NCI-H2029 (cell line): ENCODE data around the gene POMT2.
A peak's percentile ranks its signal among the peaks of the same experiment; 100 is the strongest.
"Not testable (repeated sequence)": the region's sequence is repeated elsewhere in the genome, so short reads cannot be mapped to it uniquely, and the experiment has no call there.

ENCODE experiments used
- DNase-seq: peaks from one replicate; lab custom pipeline; 2025; lab: John Stamatoyannopoulos, UW

Gene POMT2

DNA sequence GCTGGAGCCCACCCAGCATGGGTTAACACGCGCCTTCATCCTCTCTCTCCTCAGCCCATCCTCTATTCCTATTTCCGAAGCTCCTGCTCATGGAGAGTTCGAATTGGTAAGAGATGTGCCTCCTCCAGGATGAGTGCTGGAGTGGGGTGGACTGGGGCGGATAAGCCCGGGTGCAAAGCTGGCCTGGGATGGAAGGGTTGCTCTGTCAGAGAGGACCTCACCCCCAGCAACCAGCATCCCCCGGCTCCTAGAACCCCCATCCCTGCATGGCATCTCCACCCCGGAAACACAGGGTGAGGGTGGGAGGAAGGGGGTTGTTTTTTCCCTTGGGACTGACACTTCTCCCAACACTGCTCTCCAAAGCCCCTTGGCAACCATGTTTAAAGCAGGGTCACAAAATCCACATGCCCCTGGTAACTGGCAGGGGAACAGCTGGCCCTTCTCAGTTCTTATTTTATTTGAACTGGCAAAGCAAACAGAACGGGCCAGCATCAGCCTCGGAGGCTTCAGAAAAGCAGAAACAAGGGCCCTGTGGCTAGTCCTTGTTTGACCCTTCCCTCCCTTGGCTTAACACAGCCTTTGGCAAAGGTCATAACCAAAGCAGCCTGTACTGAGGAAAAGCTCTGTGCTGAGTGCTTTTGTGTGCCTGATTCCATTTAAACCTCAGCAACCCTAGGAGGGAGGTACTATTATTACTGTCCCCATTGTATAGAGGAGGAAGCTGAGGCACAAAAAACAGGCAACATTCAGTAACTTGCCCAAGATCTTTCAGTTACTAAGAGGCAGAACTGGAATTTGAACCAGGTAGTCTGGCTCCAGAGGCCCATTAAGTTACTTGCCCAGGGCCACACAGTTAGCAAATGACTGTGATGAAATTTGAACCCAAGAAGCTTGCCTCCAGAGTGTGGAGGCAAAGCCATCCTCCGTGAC lies 4.4 kb upstream of the POMT2 start:
- peak; percentile 15 for DNase-seq

DNA sequence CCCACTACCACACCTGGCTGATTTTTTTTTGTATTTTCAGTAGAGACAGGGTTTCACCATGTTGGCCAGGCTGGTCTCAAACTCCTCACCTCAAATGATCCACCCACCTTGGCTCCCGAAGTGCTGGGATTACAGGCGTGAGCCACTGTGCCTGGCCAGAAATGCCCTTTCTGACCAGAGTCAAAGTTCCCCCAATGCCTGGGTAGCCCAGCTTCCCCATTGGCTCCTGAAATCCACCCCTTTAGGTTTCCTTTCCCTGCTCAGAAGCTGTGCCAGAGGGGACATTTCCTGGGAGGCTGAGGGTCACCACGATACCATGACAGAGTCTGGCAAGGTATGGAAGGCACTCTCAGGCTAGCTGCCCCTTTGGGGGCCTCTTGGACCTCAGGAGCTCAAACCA lies 3.6 kb upstream of the POMT2 start:
- no peak for DNase-seq

DNA sequence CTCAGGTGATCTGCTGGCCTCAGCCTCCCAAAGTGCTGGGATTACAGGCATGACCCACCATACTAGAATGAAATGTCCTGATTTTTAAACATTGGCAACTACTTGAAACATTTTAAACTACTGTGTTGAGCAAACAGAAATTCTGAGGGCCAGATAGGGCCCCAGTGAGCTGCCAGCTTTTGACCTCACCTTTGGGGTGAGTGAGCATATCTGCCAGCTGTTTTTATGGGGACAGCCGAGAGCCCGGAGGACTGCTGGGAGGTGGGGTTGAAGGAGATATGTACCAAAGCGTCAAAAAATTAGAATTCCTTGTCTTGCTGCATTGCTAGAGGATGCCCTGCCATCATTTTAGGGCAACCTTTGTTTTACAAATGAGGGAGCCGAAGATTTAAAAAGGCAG lies 2.9 kb upstream of the POMT2 start:
- no peak for DNase-seq

DNA sequence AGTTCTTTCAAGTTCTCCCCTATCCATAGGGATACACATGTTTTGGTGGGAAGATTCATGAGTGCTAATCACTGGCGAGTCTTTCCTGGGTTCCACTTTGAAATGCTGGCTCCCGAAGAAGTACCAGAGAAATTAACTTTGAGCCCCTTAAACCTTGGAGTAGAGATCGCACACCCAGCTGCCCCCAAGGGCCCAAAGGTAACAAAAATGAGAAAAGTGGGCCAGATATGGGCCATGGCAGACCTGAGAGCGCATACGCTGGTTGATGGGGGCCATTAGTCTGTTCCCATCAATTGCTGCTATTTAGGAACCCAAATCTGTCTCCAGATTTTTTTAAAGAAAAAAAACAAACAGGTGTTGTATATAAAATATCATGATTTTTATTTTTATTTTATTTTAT lies 2.3 kb upstream of the POMT2 start:
- no peak for DNase-seq

DNA sequence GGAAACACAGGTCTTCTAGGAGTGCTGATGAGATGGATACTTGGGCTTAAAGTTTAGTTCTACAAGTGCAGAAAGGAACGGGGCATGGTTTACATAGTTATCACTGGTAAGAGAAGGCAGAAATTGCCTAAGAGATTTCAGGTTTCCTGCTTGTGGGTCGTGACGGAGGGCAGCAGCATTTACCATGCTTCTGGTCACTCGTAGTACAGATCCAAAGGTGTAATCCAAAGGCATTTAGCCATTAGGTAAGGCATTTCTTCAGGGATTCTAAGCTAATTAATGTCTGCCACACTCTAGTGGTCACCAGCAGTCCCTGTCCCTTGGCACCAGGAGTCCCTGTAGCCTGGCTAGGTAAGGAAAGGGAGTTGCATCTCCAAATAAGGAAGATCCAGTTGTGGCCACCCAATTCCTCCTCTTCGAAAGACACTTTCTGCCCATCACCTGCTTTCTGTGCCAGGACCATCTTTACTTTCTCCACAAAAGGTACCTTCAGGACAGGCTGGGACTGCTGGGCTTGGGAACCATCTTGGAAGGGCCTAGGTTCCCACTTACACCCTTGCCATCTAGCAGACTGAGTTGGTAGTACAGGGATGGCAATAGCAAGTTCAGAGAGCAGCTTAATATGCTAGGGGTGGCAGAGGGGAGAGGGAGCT lies 1.7 kb upstream of the POMT2 start:
- DNase-seq: no peak

DNA sequence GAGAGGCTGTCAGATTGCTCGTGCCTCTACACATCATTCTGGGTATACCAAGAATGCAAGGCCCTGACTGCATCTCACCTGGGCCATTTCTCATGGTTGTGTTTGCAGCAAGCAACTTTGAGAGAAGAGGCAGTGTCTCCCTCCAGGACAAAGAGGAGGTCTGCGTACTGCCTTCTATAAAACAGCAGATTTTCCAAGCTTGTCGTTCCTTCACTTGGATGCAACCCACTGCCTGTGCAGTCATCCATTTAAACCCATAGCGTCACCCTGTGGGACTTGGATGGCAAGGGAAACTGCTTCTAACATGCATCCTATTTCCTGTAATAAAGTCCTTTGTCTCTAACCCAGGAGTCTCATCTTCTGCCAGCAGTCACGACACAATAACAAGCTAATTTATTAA lies 1.3 kb downstream of the POMT2 start:
- DNase-seq: no peak

DNA sequence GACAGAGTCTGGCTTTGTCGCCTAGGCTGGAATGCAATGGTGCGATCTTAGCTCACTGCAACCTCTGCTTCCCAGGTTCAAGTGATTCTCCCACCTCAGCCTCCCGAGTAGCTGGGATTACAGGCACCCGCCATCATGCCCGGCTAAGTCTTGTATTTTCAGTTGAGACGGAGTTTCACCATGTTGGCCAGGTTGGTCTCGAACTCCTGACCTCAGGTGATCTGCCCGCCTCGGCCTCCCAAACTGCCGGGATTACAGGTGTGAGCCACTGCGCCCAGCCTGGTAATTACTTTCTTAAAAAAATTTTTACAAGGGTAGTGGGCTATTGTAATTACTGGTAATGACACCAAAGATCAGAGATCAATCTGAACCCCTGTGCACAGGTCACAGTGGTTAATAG lies 1.9 kb downstream of the POMT2 start:
- DNase-seq: not testable (repeated sequence)

DNA sequence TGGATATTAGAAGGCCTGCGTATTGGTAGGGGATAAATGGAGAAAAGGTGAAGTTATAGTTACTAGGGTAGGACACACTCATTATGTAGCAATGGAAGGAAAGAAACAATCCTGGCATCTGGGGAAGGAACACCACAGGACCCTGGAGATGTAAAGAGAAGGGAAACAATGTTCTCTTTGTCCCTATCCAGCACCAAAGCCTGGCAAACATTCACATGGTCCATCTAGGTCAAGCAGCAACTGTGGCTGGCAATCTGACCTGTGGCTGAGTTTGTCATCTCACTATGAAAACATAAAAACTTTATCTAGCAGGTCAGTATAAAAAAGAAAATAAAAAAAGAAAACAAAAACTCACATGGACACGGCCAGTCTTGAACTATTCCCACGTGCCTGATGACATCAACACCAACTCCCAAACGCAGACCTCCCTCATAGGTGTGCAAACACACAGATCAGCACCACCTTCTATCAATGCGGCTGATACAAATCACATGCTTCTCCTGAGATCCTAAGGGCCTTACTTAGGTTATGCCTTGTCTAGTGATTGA lies 2.6 kb downstream of the POMT2 start:
- DNase-seq: no peak

DNA sequence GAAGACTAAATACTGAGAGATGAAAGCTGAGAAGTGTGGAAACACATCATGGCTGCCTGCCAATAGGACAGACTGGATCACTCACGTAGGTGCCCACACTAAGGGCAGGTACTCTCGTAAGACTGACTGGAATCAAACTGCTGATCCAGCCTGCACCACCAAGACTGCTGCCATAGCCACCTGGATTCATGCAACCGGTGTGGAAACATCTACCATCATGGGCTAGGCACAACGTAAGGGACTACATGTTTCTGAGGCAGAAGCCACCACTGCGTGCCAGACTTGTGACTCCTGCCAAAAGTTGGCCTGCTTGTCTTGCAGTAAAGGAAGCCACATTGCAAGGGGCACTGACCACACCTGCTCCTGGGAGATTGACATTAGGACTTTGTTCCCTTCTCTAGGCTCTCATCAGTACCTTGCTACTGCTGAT lies 3.8 kb downstream of the POMT2 start:
- peak; percentile 48 for DNase-seq

DNA sequence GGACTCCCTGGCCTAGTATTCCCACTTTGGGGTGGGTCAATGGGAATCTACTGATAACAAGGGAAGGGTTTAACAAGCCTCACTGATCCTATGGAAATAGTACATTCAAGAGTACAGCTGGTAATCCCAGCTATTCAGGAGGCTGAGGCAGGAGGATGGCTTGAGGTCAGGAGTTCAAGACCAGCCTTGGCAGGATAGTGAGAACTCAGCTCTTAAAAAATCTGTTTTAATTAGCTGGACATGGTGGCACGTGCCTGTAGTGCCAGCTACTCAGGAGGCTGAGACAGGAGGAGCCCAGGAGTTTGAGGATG lies 4.5 kb downstream of the POMT2 start:
- no peak for DNase-seq

DNA sequence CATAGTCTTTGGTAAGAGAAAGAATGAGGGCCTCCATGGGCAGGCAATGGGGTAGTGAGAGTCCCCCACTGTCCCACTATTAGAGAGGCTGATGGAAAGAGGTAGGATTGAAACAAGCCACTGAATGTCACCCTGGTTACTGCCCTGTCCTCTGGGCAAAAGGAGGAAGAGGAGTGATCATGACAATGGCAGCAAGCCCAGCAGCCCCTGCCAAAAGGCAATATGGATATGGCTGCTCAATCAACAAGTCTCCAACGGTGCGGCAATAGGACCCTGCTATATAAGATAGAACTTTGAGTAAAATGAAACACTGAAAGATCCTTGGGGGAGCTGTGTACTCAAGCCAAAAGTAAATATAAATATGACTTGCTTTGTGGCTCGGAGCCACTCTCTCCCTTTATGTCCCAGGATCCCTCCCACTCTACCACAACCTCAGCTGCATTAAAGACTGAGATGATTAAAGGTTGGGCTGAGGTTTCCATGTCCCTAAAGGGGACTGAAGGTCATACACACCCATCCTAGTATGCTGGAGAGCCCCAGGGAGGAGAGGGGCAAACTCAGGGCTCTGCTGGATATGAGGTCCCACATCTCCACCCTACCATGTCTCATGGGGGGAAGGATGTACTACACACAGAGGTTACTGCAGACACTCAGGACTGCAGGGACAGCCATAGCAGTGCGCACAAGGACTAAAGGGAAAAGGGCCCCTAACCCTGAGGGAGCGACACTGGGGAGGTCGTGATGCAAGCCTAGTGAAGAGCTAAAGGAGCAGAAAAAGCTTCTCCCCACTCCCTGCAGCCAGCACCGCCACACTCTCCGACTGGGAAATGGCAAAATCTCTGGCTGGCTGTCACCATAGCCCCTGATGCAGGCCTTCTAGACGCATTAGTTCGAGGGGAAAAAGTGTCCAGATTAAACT lies 5.9 kb downstream of the POMT2 start:
- no peak for DNase-seq

DNA sequence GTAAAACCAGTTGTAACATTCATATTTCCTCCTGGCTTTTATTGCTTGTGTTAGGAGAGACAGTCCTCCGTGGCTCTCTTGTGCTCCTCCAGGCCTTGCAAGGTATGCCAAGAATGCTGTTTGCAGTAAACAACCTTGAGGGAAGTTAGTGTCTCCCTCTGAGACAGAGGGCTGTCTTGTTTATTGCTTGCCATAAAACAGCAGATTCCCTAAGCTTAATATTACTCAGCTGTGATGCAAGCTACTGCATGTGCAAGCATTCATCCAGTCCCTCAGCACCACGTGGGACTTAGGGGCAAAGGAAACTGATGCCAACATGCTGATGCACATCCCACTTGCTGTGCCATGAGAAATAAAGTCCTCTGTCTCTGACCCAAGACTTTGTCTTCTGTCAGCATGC lies 6.6 kb downstream of the POMT2 start:
- no peak for DNase-seq

DNA sequence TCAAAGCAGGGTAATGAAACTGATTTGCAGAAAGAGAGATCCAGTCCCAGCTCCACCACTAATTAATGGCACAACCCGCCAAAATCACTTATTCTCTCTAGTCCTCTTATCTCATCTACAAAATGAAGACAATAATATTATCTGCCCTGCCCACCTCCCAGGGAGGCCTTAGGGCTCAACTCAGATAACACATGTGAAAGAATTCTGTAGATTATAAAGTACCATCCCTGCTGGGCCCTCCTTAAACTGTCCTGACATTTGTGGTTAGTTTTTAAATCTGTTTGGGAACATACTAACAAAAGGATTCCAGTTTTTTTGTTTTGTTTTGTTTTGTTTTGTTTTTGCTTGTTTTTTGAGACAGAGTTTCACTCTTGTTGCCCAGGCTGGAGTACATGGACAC lies 7.3 kb downstream of the POMT2 start:
- DNase-seq: no peak

DNA sequence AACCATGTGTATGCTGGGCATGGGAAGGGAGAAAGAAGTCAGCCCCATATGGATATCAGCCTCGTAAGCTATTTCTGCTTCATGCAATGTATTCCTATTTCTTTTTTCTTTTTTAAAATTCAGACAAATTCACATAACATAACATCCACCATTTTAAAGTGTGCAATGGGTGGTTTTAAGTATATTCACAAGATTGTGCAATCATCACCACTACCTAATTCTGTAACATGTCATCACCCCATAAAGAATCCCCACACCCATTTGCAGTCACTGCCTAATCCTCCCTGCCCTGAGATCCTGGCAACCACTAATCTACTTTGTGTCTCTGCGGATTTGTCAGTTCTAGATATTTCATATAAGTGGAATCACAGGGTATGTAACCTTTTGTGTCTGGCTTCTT lies 9.5 kb downstream of the POMT2 start:
- DNase-seq: no peak

DNA sequence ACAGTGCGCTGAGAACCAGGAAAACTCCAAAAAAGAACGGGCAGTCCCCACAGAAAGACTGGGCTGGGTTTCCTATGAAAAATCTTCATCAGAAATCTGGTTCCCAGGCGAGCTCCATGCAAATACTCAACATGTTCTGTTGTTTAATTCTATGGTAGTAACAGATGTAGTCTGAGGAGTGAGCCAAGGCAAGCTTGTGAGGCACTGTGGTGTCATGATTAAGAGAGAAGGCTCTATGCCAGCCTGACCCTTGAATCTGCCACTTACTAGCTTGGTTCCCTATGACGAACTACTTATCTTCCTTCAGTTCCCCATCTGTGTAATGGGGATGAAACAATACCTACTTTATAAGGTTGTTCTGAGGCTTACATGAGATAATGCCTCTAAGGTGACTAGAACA lies 10.7 kb downstream of the POMT2 start:
- DNase-seq: no peak

DNA sequence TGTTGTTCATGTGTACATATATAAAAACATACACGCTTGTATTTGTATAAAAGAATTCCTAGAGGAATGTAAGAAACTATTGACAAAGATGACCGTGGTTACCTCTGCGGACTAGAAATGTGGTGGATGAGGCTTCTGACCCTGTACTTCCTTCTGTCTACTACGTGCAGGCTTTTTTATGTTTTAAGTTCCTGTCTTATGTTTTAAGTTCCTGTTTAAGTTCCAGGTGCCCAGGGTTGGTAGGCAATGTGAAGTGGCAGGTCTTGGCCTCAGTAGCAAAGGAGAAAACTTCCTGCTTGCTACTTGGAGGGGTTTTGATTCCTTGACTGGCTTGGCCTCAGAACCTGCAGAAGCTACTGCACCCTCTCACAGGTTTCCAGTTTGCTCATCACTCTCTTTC lies 11.6 kb downstream of the POMT2 start:
- DNase-seq: no peak

DNA sequence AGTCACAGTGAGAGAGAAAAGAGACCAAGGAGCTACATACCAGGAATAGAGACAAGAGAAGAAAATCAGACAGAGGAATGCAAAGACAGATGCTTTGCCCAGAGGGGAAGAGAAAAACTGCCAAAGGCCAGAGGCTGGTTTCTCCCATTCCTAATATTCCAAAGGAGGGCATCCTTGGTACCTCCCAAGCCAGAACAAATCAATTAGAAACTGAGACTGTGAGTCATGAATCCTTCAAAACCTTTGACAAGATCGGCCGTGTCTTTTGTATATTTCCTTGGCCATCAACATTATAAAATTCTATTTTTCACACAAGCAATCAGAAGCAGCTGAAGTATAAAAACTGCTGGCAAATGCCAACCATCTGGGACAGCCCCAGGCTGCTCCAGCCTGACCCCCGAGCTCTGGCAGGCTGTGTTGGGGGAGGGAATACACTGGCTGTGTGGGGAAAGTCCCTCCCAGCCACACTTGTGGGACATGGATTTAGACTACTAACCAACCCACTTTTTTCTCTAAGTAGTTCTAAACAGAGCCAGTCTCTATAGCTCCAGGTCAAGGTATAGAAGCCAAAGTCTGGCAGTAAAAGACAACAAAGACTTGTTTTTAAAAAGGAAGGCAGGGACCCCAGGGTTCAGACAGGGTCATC lies 13.7 kb downstream of the POMT2 start:
- no peak for DNase-seq

DNA sequence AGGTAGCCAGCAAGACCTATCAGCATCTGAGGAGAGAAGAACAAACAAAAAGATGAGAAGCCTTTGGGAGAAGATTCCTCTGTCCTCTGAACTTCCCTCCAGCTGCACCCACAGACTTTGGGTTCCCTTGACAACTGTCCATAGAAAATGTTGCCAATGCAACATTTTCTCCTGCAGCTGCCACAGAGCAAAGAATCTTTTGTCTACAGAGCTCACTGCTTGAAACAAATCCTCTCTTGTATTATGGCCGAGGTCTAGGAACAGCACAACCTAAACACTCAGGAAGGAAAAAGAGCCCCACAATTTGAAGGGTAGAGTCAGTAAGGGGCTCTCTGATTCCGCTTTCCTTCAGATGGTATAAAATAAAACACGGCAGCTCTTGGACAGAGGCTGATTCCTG lies 14.3 kb downstream of the POMT2 start:
- DNase-seq: no peak

DNA sequence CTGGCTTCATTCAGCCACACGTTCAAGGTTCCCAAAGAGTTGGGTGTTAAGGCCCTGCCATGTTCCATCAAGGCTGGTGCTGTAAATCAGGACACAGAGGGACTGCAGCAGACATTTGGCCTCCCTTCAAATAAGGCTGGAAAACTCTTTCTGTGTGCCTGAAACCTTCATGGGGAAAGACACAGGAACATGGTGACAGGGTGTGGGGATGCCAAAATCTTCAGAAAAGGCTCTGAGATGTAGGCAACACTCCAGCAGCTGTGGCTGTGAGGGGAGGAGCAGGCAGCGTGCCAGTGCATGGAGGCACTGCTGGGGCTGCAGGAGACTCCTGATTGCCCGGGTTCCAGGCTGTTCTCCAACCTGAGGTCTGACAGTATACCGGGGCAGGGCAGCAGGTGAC lies 15.0 kb downstream of the POMT2 start:
- DNase-seq: no peak

DNA sequence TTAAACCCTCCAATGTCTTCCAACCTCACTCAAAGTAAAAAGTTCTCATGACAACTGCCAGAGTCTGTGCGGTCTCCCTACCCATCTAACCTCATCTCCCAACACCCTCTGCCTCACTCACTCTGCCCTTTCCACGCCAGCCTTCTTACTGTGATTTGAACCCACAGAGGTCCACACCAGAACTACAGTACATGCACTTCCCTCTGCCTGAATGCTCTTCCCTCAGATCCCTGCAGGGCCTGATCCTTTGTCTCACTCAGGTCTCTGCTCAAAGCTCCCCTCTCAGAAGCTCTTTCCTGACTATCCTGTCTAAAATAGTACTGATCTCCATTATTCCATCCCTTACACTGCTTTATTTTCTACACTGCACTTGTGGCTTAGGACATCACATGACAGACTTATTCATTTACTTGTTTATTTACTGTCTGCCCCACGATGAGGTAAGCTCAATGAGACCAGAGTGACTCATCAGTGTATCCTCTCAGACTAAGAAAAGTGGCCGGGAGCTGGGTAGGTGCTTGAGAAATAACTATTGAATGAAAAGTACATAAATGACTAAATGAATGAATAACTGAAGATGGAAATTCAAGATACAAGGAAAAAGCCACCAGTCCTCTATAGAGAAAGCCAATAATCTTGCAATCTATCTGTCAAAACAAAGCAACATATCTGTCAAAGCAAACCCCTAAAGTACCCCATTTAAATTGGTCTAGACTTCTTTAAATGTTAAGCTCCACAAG lies 17.1 kb downstream of the POMT2 start:
- peak; percentile 73 for DNase-seq

DNA sequence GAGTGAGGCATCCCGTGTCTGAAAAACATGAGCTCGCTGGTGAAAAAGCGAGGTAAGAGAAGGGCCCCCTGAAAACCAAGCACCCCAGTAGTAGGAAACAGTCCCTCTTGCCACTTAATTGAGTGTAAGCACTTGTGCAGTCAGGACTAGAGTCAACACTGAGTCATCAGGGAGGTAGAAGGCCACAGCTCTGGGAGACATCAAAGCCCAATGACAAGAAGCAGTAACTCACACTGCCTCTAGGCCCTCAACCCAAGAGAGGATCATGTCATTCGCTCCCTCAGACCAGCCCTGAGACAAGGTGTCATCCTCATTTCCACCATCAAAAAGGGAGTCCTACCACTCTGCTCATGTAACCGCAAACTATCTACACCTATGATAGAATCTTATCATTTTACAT lies 17.8 kb downstream of the POMT2 start:
- DNase-seq: no peak
